GM19328 (cell line): ENCODE data around the gene ADGRG7.

Experiments used
- ATAC-seq: cut with Tn5 transposase; IDR thresholded peaks from one replicate; pipeline ENCODE4 v1.9.1; 2021; ENCODE audit warnings: mild to moderate bottlenecking, moderate library complexity; ENCODE audit not compliant: unreplicated experiment

The ADGRG7 gene

DNA sequence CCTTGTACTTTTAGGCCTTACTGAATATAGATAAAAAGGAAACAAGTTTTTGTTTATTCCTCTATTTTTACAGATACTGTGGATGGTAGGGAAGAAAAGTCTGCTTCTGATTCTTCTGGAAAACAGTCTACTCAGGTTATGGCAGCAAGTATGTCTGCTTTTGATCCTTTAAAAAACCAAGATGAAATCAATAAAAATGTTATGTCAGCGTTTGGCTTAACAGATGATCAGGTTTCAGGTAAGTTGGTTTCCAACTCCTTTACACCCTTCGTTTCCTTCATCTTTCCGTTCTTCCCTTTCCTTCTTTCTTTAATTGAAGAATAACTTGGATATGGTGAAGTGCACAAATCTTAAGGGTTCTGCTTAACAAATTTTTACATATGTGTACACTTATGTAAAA is 123.0 kb downstream of the ADGRG7 start:
- ATAC-seq: no peak

DNA sequence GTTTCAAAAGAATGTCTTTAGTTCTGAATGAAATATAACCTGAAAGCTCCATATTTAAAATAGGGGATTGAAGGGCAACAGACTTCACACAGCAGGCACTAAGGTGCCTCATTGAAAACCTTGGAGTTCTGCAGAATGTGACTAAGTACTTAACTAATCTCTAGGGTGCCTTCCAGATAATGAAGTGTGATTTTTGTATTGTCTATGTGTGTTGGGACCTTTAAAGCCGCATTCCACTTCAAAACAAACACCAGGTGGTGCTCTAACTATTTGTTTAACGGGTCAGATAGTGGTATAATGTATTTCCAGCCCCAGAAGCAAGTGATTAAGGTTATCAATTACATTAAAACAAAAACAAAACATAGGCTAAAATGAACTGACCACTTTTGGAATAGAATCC is 127.9 kb downstream of the ADGRG7 start:
- no peak for ATAC-seq

DNA sequence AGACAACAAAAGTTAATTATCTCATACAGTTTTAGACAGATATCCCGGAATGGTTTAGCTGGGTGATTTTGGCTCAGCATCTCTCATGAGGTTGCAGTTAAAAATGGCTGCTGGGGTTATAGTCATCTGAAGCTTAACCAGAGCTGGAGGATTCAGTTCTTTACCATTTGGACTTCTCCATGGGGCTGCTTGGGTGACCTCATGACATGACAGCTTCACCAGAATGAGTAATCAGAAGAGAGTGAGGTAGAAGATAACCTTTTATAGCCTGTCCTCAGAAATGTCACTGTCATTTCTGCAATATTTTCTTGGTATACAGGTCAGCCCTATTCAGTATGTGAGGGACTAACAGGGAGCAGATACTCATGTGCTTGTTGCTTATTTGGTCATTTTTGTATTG is 130.8 kb downstream of the ADGRG7 start:
- no peak for ATAC-seq

DNA sequence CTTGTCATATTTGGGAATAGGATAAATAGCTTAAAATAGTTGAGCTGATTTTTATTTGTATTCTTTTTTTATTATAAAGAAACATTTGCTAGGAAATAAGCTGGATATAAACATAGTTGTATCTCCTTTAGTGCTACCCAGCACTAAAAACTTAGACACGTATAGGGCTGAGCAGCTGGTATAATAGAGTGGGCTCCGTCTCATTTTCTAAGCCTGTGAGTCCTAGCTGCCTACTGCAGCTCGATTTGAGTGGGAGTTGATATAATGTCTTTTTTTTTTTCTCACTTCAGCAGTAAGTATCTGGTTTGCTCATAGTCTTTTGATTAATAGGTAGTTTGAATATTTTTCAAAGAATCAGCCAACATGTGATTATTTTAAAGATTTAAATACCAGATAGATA is 134.1 kb downstream of the ADGRG7 start:
- ATAC-seq: no peak

DNA sequence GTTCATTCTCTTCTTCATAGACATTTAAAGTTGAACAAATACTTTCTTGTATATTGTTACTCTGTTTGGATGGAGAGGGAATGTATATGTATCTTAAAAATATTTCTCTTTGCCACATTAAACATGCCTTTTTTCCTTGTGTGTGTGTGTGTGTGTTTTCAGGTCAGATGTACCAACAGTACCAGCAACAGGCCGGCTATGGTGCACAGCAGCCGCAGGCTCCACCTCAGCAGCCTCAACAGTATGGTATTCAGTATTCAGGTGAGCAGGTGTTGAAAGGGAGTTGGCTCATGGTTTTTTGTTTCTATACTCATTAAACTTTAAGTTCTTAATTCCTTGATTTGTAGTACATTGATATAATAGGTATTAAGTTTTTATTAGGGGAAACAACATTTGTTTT is 135.3 kb downstream of the ADGRG7 start:
- no peak for ATAC-seq
